H9 (cell line): ENCODE results near the gene CYP4V2. TPM values are rescaled to one million over a fixed set of nuclear protein-coding genes. Genes with fewer than 3 reads are reported as not detected.

Source experiments
- DNase-seq: peaks from one replicate; pipeline ENCODE4 v3.0.0-alpha.2; 2017
- H2AFZ ChIP-seq: one replicate; pipeline ENCODE4 v1.6.1; 2013; ENCODE audit warnings: mild to moderate bottlenecking, low read length, control low read depth, moderate library complexity
- H2AK5ac ChIP-seq: 2 replicates; pipeline ENCODE4 v1.6.1; 2013; ENCODE audit warnings: low read length, control low read depth, mixed read lengths; ENCODE audit not compliant: insufficient read length
- H2BK120ac ChIP-seq: one replicate; pipeline ENCODE4 v1.6.1; 2013; ENCODE audit warnings: low read depth, mild to moderate bottlenecking, low read length, control low read depth, inconsistent platforms; ENCODE audit not compliant: poor library complexity, severe bottlenecking
- H2BK12ac ChIP-seq: 2 replicates; pipeline ENCODE4 v1.6.1; 2013; ENCODE audit warnings: low read length, control low read depth, mixed read lengths, low read depth; ENCODE audit not compliant: insufficient read length
- H2BK15ac ChIP-seq: 2 replicates; pipeline ENCODE4 v1.6.1; 2013; ENCODE audit warnings: low read depth, low read length, control low read depth
- H2BK20ac ChIP-seq: one replicate; pipeline ENCODE4 v1.6.1; 2013; ENCODE audit warnings: low read depth, mild to moderate bottlenecking, low read length, control low read depth, inconsistent platforms; ENCODE audit not compliant: poor library complexity, severe bottlenecking
- H2BK5ac ChIP-seq: 2 replicates; pipeline ENCODE4 v1.6.1; 2013; ENCODE audit warnings: low read length, control low read depth, mixed read lengths; ENCODE audit not compliant: insufficient read length
- H3K14ac ChIP-seq: 2 replicates; pipeline ENCODE4 v1.6.1; 2013; ENCODE audit warnings: low read length, control low read depth; ENCODE audit not compliant: insufficient read depth
- H3K18ac ChIP-seq: 2 replicates; pipeline ENCODE4 v1.6.1; 2013; ENCODE audit warnings: low read depth, mild to moderate bottlenecking, mixed read lengths, low read length, control low read depth; ENCODE audit not compliant: insufficient read length
- H3K23ac ChIP-seq: 2 replicates; pipeline ENCODE4 v1.6.1; 2013; ENCODE audit warnings: low read length, control low read depth, mixed read lengths, low read depth; ENCODE audit not compliant: insufficient read length
- H3K23me2 ChIP-seq: 2 replicates; pipeline ENCODE4 v1.6.1; 2013; ENCODE audit warnings: low read depth, mild to moderate bottlenecking, mixed read lengths, low read length, control low read depth; ENCODE audit not compliant: insufficient read length, poor library complexity, severe bottlenecking
- H3K27ac ChIP-seq: 2 replicates; pipeline ENCODE4 v1.5.1; 2013; ENCODE audit warnings: low read length, control low read depth, mixed read lengths, low read depth; ENCODE audit not compliant: insufficient read length
- H3K27me3 ChIP-seq: 2 replicates; pipeline ENCODE4 v1.6.1; 2013; ENCODE audit warnings: low read length, control low read depth, inconsistent platforms; ENCODE audit not compliant: insufficient read depth
- H3K4ac ChIP-seq: 2 replicates; pipeline ENCODE4 v1.6.1; 2013; ENCODE audit warnings: low read depth, mild to moderate bottlenecking, control low read depth, inconsistent platforms, low read length, moderate library complexity
- H3K4me1 ChIP-seq: 2 replicates; pipeline ENCODE4 v1.6.1; 2013; ENCODE audit warnings: low read length, control low read depth, inconsistent platforms; ENCODE audit not compliant: insufficient read depth
- H3K4me2 ChIP-seq: 2 replicates; pipeline ENCODE4 v1.6.1; 2013; ENCODE audit warnings: low read length, control low read depth, mixed read lengths; ENCODE audit not compliant: insufficient read length, insufficient read depth
- H3K56ac ChIP-seq: 2 replicates; pipeline ENCODE4 v1.6.1; 2013; ENCODE audit warnings: low read depth, mild to moderate bottlenecking, mixed read lengths, low read length, control low read depth; ENCODE audit not compliant: insufficient read length
- H3K79me1 ChIP-seq: 2 replicates; pipeline ENCODE4 v1.6.1; 2013; ENCODE audit warnings: low read depth, mild to moderate bottlenecking, moderate library complexity, low read length, control low read depth, inconsistent platforms; ENCODE audit not compliant: insufficient read depth, poor library complexity, severe bottlenecking
- H3K79me2 ChIP-seq: 2 replicates; pipeline ENCODE4 v1.6.1; 2013; ENCODE audit warnings: low read length, control low read depth, inconsistent platforms; ENCODE audit not compliant: insufficient read depth
- H3K9ac ChIP-seq: 2 replicates; pipeline ENCODE4 v1.6.1; 2013; ENCODE audit warnings: low read length, control low read depth, mixed read lengths; ENCODE audit not compliant: insufficient read length; ENCODE audit errors: extremely low read depth
- H3K9me3 ChIP-seq: one replicate; pipeline ENCODE4 v1.6.1; 2013; ENCODE audit warnings: low read depth, low read length, inconsistent platforms; ENCODE audit not compliant: control insufficient read depth
- H3T11ph ChIP-seq: one replicate; pipeline ENCODE4 v1.6.1; 2013; ENCODE audit warnings: mild to moderate bottlenecking, low read length, control low read depth, inconsistent platforms
- H4K20me1 ChIP-seq: one replicate; pipeline ENCODE4 v1.6.1; 2013; ENCODE audit not compliant: control insufficient read depth, insufficient read length, insufficient read depth
- H4K5ac ChIP-seq: 2 replicates; pipeline ENCODE4 v1.6.1; 2013; ENCODE audit warnings: low read depth, mild to moderate bottlenecking, mixed read lengths, low read length, control low read depth; ENCODE audit not compliant: insufficient read length
- H4K8ac ChIP-seq: replicated peaks from 2 replicates; pipeline ENCODE4 v1.6.1; 2013; ENCODE audit warnings: low read length, control low read depth, mixed read lengths, low read depth; ENCODE audit not compliant: insufficient read length
- H4K91ac ChIP-seq: 2 replicates; pipeline ENCODE4 v1.6.1; 2013; ENCODE audit warnings: low read depth, mild to moderate bottlenecking, moderate library complexity, mixed read lengths, low read length, control low read depth; ENCODE audit not compliant: insufficient read length
- H3K27ac Mint-ChIP-seq, 3 experiments: 2 replicates in 2 of 3; 3 replicates in 1 of 3; pipeline ENCODE4 v1.8.0; 2020 to 2021; ENCODE audit warnings: mixed read lengths in 3 of 3, mild to moderate bottlenecking in 1 of 3, moderate library complexity in 1 of 3
- H3K27me3 Mint-ChIP-seq: 2 replicates; pipeline ENCODE4 v1.8.0; 2021; ENCODE audit warnings: low read depth, mild to moderate bottlenecking, moderate library complexity, mixed read lengths
- H3K36me3 Mint-ChIP-seq, 3 experiments: 2 replicates in 2 of 3; 3 replicates in 1 of 3; pipeline ENCODE4 v1.8.0; 2020 to 2021; ENCODE audit warnings: low read depth in 3 of 3, mixed read lengths in 3 of 3; ENCODE audit not compliant: insufficient read depth in 1 of 3
- H3K4me1 Mint-ChIP-seq, 2 experiments: 2 replicates each; pipeline ENCODE4 v1.8.0; 2020; ENCODE audit warnings: mixed read lengths in 2 of 2
- H3K4me3 Mint-ChIP-seq, 2 experiments: 2 replicates in 1 of 2; 3 replicates in 1 of 2; pipeline ENCODE4 v1.8.0; 2020 to 2021; ENCODE audit warnings: mild to moderate bottlenecking in 2 of 2, mixed read lengths in 2 of 2, moderate library complexity in 1 of 2
- H3K9me3 Mint-ChIP-seq, 2 experiments: 2 replicates in 1 of 2; 3 replicates in 1 of 2; pipeline ENCODE4 v1.8.0; 2020; ENCODE audit warnings: mild to moderate bottlenecking in 2 of 2, mixed read lengths in 2 of 2, moderate library complexity in 1 of 2
- WGBS: extraction: QIAGEN DNeasy Blood & Tissue Kit; methylation state at CpG from one replicate; pipeline ENCODE4 v1.1.7; 2013; ENCODE audit warnings: missing lambda C conversion rate, low lambda C conversion rate, mixed read lengths; ENCODE audit not compliant: insufficient read length; ENCODE audit errors: extremely low coverage; 5-methylcytosine and 5-hydroxymethylcytosine counted together
- total RNA-seq: library from RNA; stranded (reverse); gene quantifications from 2 replicates; pipeline ENCODE4 v1.2.1, GENCODE V29; 2021
- TF ChIP-seq, protein P1 (sequence below): fragments of 200-600 bp; sonication (generic); conservative IDR thresholded peaks from 3 replicates; pipeline ENCODE4 v1.8.0; 2021; ENCODE audit warnings: antibody characterized with exemption, mild to moderate bottlenecking

The CYP4V2 gene
- total RNA-seq, 1 experiment from 2014 or later = 1.0 TPM

GRCh38 chr4:186243331-186243730 lies 52.0 kb downstream of the CYP4V2 start:
- Histone ChIP-seq H2BK15ac (no peak overlapping the region), H3K23ac (no peak overlapping the region), H2AFZ (no peak overlapping the region), H3K9me3 (no peaks in the 10 kb centered on the region), H3K27me3 (no peaks in the 10 kb centered on the region), H3K18ac (no peak overlapping the region), H2BK120ac (no peak overlapping the region), H3K4me1 (peaks cover 2% of the 10 kb centered on the region), H2BK5ac (no peak overlapping the region), H3K79me1 (no peaks in the 10 kb centered on the region), H2BK20ac (no peak overlapping the region), H3K56ac (no peak overlapping the region), H4K91ac (no peak overlapping the region), H3K23me2 (peaks cover 3% of the 10 kb centered on the region), H3K14ac (no peak overlapping the region), H3K27ac (peak overlapping the region; percentile 67), H3K9ac (peak overlapping the region; percentile 58), H3K4ac (no peak overlapping the region), H4K20me1 (peaks cover 2% of the 10 kb centered on the region), H4K8ac (no peak overlapping the region), H3K79me2 (peaks cover 18% of the 10 kb centered on the region; the same call in 1 of the 2 replicates), H2BK12ac (no peak overlapping the region), H3T11ph (no peak overlapping the region), H2AK5ac (no peak overlapping the region), H3K4me2 (peak overlapping the region; percentile 59), H4K5ac (no peak overlapping the region)
- TF ChIP-seq, protein P1, sequence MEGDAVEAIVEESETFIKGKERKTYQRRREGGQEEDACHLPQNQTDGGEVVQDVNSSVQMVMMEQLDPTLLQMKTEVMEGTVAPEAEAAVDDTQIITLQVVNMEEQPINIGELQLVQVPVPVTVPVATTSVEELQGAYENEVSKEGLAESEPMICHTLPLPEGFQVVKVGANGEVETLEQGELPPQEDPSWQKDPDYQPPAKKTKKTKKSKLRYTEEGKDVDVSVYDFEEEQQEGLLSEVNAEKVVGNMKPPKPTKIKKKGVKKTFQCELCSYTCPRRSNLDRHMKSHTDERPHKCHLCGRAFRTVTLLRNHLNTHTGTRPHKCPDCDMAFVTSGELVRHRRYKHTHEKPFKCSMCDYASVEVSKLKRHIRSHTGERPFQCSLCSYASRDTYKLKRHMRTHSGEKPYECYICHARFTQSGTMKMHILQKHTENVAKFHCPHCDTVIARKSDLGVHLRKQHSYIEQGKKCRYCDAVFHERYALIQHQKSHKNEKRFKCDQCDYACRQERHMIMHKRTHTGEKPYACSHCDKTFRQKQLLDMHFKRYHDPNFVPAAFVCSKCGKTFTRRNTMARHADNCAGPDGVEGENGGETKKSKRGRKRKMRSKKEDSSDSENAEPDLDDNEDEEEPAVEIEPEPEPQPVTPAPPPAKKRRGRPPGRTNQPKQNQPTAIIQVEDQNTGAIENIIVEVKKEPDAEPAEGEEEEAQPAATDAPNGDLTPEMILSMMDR = no peak
- Mint-ChIP-seq H3K4me1 (peaks cover 9 to 14% of the 10 kb centered on the region in 2 experiments), H3K9me3 (peaks cover 2 to 3% of the 10 kb centered on the region in 2 experiments), H3K27me3 (no peaks in the 10 kb centered on the region; the same call in 1 of the 2 replicates), H3K4me3 (no peak overlapping the region), H3K27ac (no peak overlapping the region), H3K36me3 (peaks cover 0 to 4% (median 2%) of the 10 kb centered on the region in 3 experiments; a peak in 4 of 7 replicates)
- no CpG with 5 or more reads among the region's 2 CpGs for WGBS
- DNase-seq = no peak
